Epithelial cell of umbilical artery (primary cell): ENCODE results near the gene BHMT. TPM values are rescaled to one million over a fixed set of nuclear protein-coding genes. Genes with fewer than 3 reads are reported as not detected.

Experiments used
- total RNA-seq: library from RNA; depleted of rRNA; stranded (reverse); fragments of >200 nt; gene quantifications from 2 replicates; pipeline ENCODE4 v1.2.3, GENCODE V29; 2014

The BHMT gene, protein sequence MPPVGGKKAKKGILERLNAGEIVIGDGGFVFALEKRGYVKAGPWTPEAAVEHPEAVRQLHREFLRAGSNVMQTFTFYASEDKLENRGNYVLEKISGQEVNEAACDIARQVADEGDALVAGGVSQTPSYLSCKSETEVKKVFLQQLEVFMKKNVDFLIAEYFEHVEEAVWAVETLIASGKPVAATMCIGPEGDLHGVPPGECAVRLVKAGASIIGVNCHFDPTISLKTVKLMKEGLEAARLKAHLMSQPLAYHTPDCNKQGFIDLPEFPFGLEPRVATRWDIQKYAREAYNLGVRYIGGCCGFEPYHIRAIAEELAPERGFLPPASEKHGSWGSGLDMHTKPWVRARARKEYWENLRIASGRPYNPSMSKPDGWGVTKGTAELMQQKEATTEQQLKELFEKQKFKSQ
- total RNA-seq: not detected in 2 replicates

DNA sequence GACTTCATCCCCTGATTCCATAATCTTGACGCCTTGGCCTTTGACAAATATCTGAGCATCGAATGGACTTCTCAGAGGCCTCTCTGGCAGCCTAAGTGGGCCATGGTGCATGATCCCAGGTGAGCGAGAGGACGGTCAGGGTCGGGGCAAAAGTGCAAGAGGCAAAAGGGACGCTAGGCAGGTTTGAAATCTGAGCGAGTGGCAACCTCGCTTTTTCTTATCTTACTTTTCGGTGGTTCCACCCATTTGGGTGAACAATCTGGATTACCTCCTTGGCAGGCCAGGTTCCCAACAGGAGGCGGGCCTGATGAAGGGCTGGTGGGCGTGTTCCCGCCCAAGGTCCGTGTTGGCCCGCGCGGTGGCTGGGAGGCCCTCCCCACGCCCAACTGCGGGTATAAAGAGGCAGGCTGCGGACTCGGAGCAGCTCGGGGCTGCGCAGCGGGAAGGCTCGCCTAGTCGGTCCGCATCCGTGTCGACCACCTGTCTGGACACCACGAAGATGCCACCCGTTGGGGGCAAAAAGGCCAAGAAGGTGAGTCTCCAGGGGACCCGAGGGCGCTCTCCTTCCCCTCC lies at the start of gene BHMT:
Gene BHMT, plus strand, starts transcription at position 423 of the 573 bp plus-strand sequence. Its CDS starts 77 bp downstream, at position 500.

DNA sequence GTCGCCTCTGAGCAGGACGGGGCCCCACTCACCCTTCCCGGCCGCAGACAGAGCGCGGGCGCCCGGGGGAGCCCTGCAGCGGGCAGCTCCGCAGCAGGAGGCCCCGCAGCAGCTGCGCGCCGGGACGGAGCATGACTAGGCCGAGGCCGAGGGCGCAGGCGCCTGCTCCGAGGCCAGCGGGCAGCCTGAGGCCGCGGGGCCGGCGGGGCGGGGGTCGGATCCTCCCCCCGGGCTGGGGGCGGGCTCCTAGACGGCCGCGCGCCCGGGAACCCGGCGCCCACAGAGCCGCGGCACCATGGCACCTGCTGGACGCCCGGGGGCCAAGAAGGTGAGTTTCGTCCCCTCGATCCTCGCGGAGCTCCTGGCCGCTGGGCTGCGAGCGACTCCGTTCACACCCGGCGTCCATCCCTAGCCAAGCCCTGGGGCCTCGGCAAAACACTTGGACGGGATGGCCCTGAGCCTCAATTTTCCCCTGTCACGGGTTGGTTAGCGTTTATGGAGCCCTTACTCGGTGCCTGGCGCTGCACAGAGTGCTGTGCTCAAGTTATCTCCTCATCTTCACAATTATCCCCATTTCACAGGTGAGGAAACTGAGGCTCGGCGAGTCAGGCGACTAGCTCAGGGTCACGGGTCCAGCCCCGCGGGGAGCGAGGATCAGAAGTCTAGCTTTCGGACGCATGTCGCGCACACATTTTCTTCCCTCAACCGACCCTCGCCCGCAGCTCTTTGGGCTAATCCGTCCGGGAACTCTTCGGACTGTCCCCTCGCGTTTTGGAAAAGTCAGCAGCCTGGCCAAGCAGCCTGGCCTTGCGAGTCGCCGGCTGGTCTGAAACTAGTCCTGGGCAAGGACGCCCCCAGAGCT lies 41.9 kb upstream of the BHMT start, which contains the start of the genes BHMT2 and DMGDH:
Gene BHMT2, plus strand, starts transcription at position 280 of the 862 bp plus-strand sequence. Its CDS starts 16 bp downstream, at position 296.
Gene DMGDH, minus strand, starts transcription at position 187 of the 862 bp plus-strand sequence. Its CDS starts 54 bp downstream, at position 133.

Other genes with a start within 250 kb of the BHMT start
- 10.4 and 17.8 TPM in 2 replicates for gene ARSB, start 126.5 kb upstream of the BHMT start, total RNA-seq
- gene DMGDH, start 42.1 kb upstream of the BHMT start, total RNA-seq: 0.30 and 0.32 TPM in 2 replicates
- 0.61 TPM in 1 of 2 replicates, not detected in the other for gene BHMT2, start 42.0 kb upstream of the BHMT start, total RNA-seq
- gene JMY, start 124.3 kb downstream of the BHMT start, total RNA-seq: 6.5 and 10.8 TPM in 2 replicates